NCI-H2227 treated with DMSO at 0.1 percent for 48 hours (cell line): ENCODE results near the gene KRTAP9-8.
"Not testable (repeated sequence)": the region's sequence is repeated elsewhere in the genome, so short reads cannot be mapped to it uniquely, and the experiment has no call there.

ENCODE experiments used
- DNase-seq: peaks from one replicate; lab custom pipeline; 2025; lab: John Stamatoyannopoulos, UW

KRTAP9-8 gene, protein sequence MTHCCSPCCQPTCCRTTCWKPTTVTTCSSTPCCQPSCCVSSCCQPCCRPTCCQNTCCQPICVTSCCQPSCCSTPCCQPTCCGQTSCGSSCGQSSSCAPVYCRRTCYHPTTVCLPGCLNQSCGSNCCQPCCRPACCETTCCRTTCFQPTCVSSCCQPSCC

DNA sequence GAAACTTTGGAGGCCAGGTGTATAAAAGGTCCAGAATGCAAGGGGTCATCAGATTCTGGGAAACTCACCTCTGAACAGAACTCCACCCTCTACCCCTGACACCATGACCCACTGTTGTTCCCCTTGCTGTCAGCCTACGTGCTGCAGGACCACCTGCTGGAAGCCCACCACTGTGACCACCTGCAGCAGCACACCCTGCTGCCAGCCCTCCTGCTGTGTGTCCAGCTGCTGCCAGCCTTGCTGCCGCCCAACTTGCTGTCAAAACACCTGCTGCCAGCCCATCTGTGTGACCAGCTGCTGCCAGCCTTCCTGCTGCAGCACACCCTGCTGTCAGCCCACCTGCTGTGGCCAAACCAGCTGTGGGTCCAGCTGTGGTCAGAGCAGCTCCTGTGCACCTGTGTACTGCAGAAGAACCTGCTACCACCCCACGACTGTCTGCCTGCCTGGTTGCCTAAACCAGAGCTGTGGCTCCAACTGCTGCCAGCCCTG lies at the start of gene KRTAP9-8:
Gene KRTAP9-8 (plus strand): TSS at position 51 of the 489 bp plus-strand sequence. CDS start 53 bp downstream, at position 104.
- not testable (repeated sequence) for DNase-seq

- DNase-seq, result not testable (repeated sequence)
These were observed 47.9 kb upstream of the KRTAP9-8 start, which contains the start of gene KRTAP9-1 for GRCh38 chr17:41189837-41190318. TSS of gene KRTAP9-1 (plus strand) at chr17:41189887. CDS start at chr17:41189887, 0 bp downstream.

DNA sequence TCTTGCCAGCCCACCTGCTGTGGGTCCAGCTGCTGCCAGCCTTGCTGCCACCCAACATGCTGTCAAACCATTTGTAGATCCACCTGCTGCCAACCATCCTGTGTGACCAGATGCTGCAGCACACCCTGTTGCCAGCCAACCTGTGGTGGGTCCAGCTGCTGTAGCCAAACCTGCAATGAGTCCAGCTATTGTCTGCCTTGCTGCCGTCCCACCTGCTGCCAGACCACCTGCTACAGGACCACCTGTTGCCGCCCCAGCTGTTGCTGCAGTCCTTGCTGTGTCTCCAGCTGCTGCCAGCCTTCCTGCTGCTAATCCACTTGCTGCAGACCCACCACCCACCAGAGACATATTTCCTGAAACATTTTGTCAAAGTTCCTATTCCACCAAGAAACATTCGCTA lies 47.5 kb upstream of the KRTAP9-8 start:
- no peak for DNase-seq

GRCh38 chr17:41196068-41196467 lies 41.7 kb upstream of the KRTAP9-8 start:
- no peak for DNase-seq

GRCh38 chr17:41199421-41200078 lies 38.2 kb upstream of the KRTAP9-8 start:
- DNase-seq, result no peak

- DNase-seq, result no peak
These were observed 25.8 kb upstream of the KRTAP9-8 start for GRCh38 chr17:41211845-41212466.

- DNase-seq, result no peak
These were observed 25.2 kb upstream of the KRTAP9-8 start for GRCh38 chr17:41212524-41213169.

DNA sequence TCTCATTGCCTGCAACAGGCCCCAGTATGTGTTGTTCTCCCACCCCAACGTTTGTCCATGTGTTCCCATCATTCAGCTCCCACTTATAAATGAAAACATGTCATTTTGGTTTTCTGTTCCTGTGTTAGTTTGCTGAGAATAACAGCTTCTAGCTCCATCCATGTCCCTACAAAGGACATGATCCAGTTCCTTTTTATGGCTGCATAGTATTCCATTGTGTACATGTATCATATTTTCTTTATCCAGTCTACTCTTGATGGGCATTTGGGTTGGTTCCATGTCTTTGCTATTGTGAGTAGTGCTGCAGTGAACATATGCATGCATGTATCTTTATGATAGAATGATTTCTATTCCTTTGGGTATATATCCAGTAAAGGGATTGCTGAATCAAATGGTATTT lies 22.1 kb upstream of the KRTAP9-8 start:
- DNase-seq, result no peak

- no peak for DNase-seq
These were observed 14.0 kb upstream of the KRTAP9-8 start for GRCh38 chr17:41223821-41224220.

GRCh38 chr17:41226051-41226450 lies 11.7 kb upstream of the KRTAP9-8 start:
- no peak for DNase-seq

DNA sequence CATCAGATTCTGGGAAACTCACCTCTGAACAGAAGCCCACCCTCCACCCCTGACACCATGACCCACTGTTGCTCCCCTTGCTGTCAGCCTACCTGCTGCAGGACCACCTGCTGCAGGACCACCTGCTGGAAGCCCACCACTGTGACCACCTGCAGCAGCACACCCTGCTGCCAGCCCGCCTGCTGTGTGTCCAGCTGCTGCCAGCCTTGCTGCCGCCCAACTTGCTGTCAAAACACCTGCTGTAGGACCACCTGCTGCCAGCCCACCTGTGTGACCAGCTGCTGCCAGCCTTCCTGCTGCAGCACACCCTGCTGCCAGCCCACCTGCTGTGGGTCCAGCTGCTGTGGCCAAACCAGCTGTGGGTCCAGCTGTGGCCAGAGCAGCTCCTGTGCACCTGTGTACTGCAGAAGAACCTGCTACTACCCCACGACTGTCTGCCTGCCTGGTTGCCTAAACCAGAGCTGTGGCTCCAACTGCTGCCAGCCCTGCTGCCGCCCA lies 11.2 kb upstream of the KRTAP9-8 start, which contains the start of gene KRTAP9-2:
Gene KRTAP9-2 (plus strand): TSS at position 51 of the 498 bp plus-strand sequence. CDS start 7 bp downstream, at position 58.
- not testable (repeated sequence) for DNase-seq

GRCh38 chr17:41230094-41230493 lies 7.7 kb upstream of the KRTAP9-8 start:
- DNase-seq, result no peak

- no peak for DNase-seq
These were observed 6.1 kb upstream of the KRTAP9-8 start for GRCh38 chr17:41231731-41232130.

GRCh38 chr17:41232399-41233105 lies 5.2 kb upstream of the KRTAP9-8 start, which contains the start of gene KRTAP9-3:
TSS of gene KRTAP9-3 (plus strand) at chr17:41232449. CDS start at chr17:41232502, 53 bp downstream.
- not testable (repeated sequence) for DNase-seq

- not testable (repeated sequence) for DNase-seq
These were observed 683 bp upstream of the KRTAP9-8 start for GRCh38 chr17:41237116-41237515.

- not testable (repeated sequence) for DNase-seq
These were observed 9.4 kb downstream of the KRTAP9-8 start for GRCh38 chr17:41246995-41247787.

DNA sequence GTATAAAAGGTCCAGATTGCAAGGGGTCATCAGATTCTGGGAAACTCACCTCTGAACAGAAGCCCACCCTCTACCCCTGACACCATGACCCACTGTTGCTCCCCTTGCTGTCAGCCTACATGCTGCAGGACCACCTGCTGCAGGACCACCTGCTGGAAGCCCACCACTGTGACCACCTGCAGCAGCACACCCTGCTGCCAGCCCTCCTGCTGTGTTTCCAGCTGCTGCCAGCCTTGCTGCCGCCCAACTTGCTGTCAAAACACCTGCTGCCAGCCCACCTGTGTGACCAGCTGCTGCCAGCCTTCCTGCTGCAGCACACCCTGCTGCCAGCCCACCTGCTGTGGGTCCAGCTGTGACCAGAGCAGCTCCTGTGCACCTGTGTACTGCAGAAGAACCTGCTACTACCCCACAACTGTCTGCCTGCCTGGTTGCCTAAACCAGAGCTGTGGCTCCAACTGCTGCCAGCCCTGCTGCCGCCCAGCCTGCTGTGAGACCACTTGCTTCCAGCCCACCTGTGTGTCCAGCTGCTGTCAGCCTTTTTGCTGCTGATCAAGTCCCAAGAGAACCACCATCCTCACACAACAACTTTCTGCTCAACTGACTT lies 11.9 kb downstream of the KRTAP9-8 start, which contains the start of gene KRTAP9-4:
Gene KRTAP9-4 (plus strand): TSS at position 51 of the 604 bp plus-strand sequence. CDS start 34 bp downstream, at position 85.
- DNase-seq, result not testable (repeated sequence)

- no peak for DNase-seq
These were observed 13.5 kb downstream of the KRTAP9-8 start for GRCh38 chr17:41251261-41251660.

GRCh38 chr17:41254861-41255260 lies 17.1 kb downstream of the KRTAP9-8 start:
- DNase-seq, result no peak
